ENCODE results near the gene CEACAM1. TPM values are rescaled to one million over a fixed set of nuclear protein-coding genes. Genes with fewer than 3 reads are reported as not detected.
"Not testable (repeated sequence)": the region's sequence is repeated elsewhere in the genome, so short reads cannot be mapped to it uniquely, and the experiment has no call there.

Gene CEACAM1
- total RNA-seq, 2 experiments from 2014 or later: 38.2 to 43.0 TPM

GRCh38 chr19:42557386-42557871 is 29.1 kb upstream of the CEACAM1 start:
- H3K27me3 Mint-ChIP-seq: peaks cover 22% of the 10 kb centered on the region
- H3K27ac Mint-ChIP-seq; DNase-seq; H3K9me3 Mint-ChIP-seq; H3K4me3 Mint-ChIP-seq; H3K36me3 Mint-ChIP-seq (ENCODE audit: low read depth); H3K4me1 Mint-ChIP-seq; POLR2A ChIA-PET: not testable (repeated sequence)
- CTCF ChIA-PET: interaction anchor here (1.3 kb wide), 1 partner anchor 108 kb away, joined by 3 read pairs; no protein-coding TSS in a partner anchor

- ChIA-PET POLR2A (no interaction called here), CTCF (interaction anchor here (0.9 kb wide), 1 partner anchor 41 kb away, joined by 3 read pairs; no protein-coding TSS in a partner anchor)
- H3K27me3 Mint-ChIP-seq: peaks cover 25% of the 10 kb centered on the region
- H3K36me3 Mint-ChIP-seq (ENCODE audit: low read depth): no peaks in the 10 kb centered on the region
- H3K4me1 Mint-ChIP-seq: peaks cover 8% of the 10 kb centered on the region
- H3K27ac Mint-ChIP-seq: no peak overlapping the region
- H3K9me3 Mint-ChIP-seq: no peaks in the 10 kb centered on the region
- DNase-seq: no peak
- no peak overlapping the region for H3K4me3 Mint-ChIP-seq
These were observed 27.5 kb upstream of the CEACAM1 start for GRCh38 chr19:42555801-42556200.

- Mint-ChIP-seq H3K36me3 (ENCODE audit: low read depth) (no peaks in the 10 kb centered on the region), H3K4me1 (peaks cover 8% of the 10 kb centered on the region), H3K27ac (no peak overlapping the region), H3K9me3 (no peaks in the 10 kb centered on the region), H3K4me3 (no peak overlapping the region), H3K27me3 (peaks cover 25% of the 10 kb centered on the region)
- no peak for DNase-seq
- CTCF ChIA-PET: interaction anchor here (0.9 kb wide), 1 partner anchor 41 kb away, joined by 3 read pairs; no protein-coding TSS in a partner anchor
- POLR2A ChIA-PET: no interaction called here
These were observed 27.0 kb upstream of the CEACAM1 start for GRCh38 chr19:42555317-42555716.

- Mint-ChIP-seq H3K27me3 (peaks cover 31% of the 10 kb centered on the region), H3K27ac (no peak overlapping the region), H3K9me3 (peaks cover 5% of the 10 kb centered on the region), H3K4me3 (no peak overlapping the region), H3K36me3 (ENCODE audit: low read depth) (no peaks in the 10 kb centered on the region), H3K4me1 (peaks cover 8% of the 10 kb centered on the region)
- POLR2A ChIA-PET: no interaction called here
- CTCF ChIA-PET: no interaction called here
- DNase-seq: no peak
These were observed 25.8 kb upstream of the CEACAM1 start for GRCh38 chr19:42554046-42554575.

GRCh38 chr19:42553292-42554045 is 25.2 kb upstream of the CEACAM1 start:
- Mint-ChIP-seq H3K4me1 (peaks cover 8% of the 10 kb centered on the region), H3K27me3 (peaks cover 32% of the 10 kb centered on the region), H3K36me3 (ENCODE audit: low read depth) (no peaks in the 10 kb centered on the region), H3K9me3 (peaks cover 6% of the 10 kb centered on the region), H3K27ac (no peak overlapping the region), H3K4me3 (no peak overlapping the region)
- ChIA-PET POLR2A (no interaction called here), CTCF (interaction anchor here (0.6 to 0.9 kb wide), 2 partner anchors 104 to 653 kb away, joined by 3 read pairs; no protein-coding TSS in a partner anchor)
- DNase-seq: no peak

GRCh38 chr19:42552086-42553065 is 24.1 kb upstream of the CEACAM1 start:
- H3K9me3 Mint-ChIP-seq: peaks cover 6% of the 10 kb centered on the region
- H3K4me1 Mint-ChIP-seq: peaks cover 8% of the 10 kb centered on the region
- no peaks in the 10 kb centered on the region for H3K36me3 Mint-ChIP-seq (ENCODE audit: low read depth)
- no peak overlapping the region for H3K4me3 Mint-ChIP-seq
- ChIA-PET POLR2A (no interaction called here), CTCF (interaction anchor here (0.6 to 0.9 kb wide), 2 partner anchors 102 to 654 kb away, joined by 3 read pairs; no protein-coding TSS in a partner anchor)
- no peak overlapping the region for H3K27ac Mint-ChIP-seq
- peaks cover 31% of the 10 kb centered on the region for H3K27me3 Mint-ChIP-seq
- no peak for DNase-seq

- H3K9me3 Mint-ChIP-seq; H3K4me1 Mint-ChIP-seq; POLR2A ChIA-PET; DNase-seq; H3K36me3 Mint-ChIP-seq (ENCODE audit: low read depth); H3K27ac Mint-ChIP-seq; H3K4me3 Mint-ChIP-seq: not testable (repeated sequence)
- H3K27me3 Mint-ChIP-seq: peaks cover 25% of the 10 kb centered on the region
- CTCF ChIA-PET: interaction anchor here (1.3 kb wide), 1 partner anchor 16 kb away, joined by 3 read pairs; no protein-coding TSS in a partner anchor
These were observed 22.2 kb upstream of the CEACAM1 start for GRCh38 chr19:42550521-42550920.

- H3K4me3 Mint-ChIP-seq; H3K4me1 Mint-ChIP-seq; H3K36me3 Mint-ChIP-seq (ENCODE audit: low read depth); DNase-seq; H3K27ac Mint-ChIP-seq; POLR2A ChIA-PET; CTCF ChIA-PET; H3K9me3 Mint-ChIP-seq: not testable (repeated sequence)
- H3K27me3 Mint-ChIP-seq: peaks cover 19% of the 10 kb centered on the region
These were observed 20.8 kb upstream of the CEACAM1 start for GRCh38 chr19:42549067-42549466.

- H3K27ac Mint-ChIP-seq: no peak overlapping the region
- ChIA-PET POLR2A (no interaction called here), CTCF (no interaction called here)
- no peaks in the 10 kb centered on the region for H3K36me3 Mint-ChIP-seq (ENCODE audit: low read depth)
- no peak overlapping the region for H3K4me3 Mint-ChIP-seq
- peaks cover 8% of the 10 kb centered on the region for H3K4me1 Mint-ChIP-seq
- H3K9me3 Mint-ChIP-seq: peaks cover 6% of the 10 kb centered on the region
- no peak for DNase-seq
- H3K27me3 Mint-ChIP-seq: peaks cover 19% of the 10 kb centered on the region
These were observed 20.3 kb upstream of the CEACAM1 start for GRCh38 chr19:42548552-42548951.

- peaks cover 19% of the 10 kb centered on the region for H3K27me3 Mint-ChIP-seq
- ChIA-PET CTCF (no interaction called here), POLR2A (no interaction called here)
- no peaks in the 10 kb centered on the region for H3K36me3 Mint-ChIP-seq (ENCODE audit: low read depth)
- peaks cover 4% of the 10 kb centered on the region for H3K4me1 Mint-ChIP-seq
- H3K9me3 Mint-ChIP-seq: peaks cover 6% of the 10 kb centered on the region
- DNase-seq: no peak
- no peak overlapping the region for H3K27ac Mint-ChIP-seq
- no peak overlapping the region for H3K4me3 Mint-ChIP-seq
These were observed 19.6 kb upstream of the CEACAM1 start for GRCh38 chr19:42547929-42548328.

- Mint-ChIP-seq H3K27ac (no peak overlapping the region), H3K4me3 (no peak overlapping the region), H3K9me3 (peaks cover 6% of the 10 kb centered on the region), H3K27me3 (peaks cover 16% of the 10 kb centered on the region), H3K4me1 (no peaks in the 10 kb centered on the region), H3K36me3 (ENCODE audit: low read depth) (no peaks in the 10 kb centered on the region)
- ChIA-PET POLR2A (no interaction called here), CTCF (no interaction called here)
- no peak for DNase-seq
These were observed 18.7 kb upstream of the CEACAM1 start for GRCh38 chr19:42546831-42547500.

GRCh38 chr19:42544146-42544545 is 15.9 kb upstream of the CEACAM1 start:
- H3K9me3 Mint-ChIP-seq: peaks cover 1% of the 10 kb centered on the region
- H3K36me3 Mint-ChIP-seq (ENCODE audit: low read depth): no peaks in the 10 kb centered on the region
- no peaks in the 10 kb centered on the region for H3K4me1 Mint-ChIP-seq
- no peak overlapping the region for H3K4me3 Mint-ChIP-seq
- no peak overlapping the region for H3K27ac Mint-ChIP-seq
- POLR2A ChIA-PET: no interaction called here
- peaks cover 10% of the 10 kb centered on the region for H3K27me3 Mint-ChIP-seq
- CTCF ChIA-PET: no interaction called here
- no peak for DNase-seq
